GM21360 (cell line): Measurements from ENCODE around the gene RNF17.

Source experiments
- ATAC-seq: cut with Tn5 transposase; IDR thresholded peaks from one replicate; pipeline ENCODE4 v1.9.1; 2021; ENCODE audit warnings: mild to moderate bottlenecking, moderate library complexity; ENCODE audit not compliant: unreplicated experiment

Gene RNF17

DNA sequence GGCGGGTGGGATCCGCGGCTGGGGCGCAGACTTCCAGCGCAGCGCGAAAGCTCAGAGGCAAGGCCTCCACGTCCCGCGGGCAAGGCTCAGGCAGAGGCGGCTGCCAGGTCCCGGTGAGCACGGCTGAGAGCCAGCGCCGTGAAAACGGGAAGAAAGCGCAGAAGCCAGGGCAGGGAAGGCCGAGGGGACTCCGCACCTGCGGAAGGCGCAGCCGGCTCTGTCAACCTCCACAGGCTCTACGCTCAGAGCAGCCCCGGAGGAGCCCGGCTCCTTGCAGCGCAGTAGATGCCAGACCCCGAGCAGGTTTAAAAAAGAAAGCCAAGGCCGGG is 131.0 kb downstream of the RNF17 start:
- ATAC-seq = no peak

DNA sequence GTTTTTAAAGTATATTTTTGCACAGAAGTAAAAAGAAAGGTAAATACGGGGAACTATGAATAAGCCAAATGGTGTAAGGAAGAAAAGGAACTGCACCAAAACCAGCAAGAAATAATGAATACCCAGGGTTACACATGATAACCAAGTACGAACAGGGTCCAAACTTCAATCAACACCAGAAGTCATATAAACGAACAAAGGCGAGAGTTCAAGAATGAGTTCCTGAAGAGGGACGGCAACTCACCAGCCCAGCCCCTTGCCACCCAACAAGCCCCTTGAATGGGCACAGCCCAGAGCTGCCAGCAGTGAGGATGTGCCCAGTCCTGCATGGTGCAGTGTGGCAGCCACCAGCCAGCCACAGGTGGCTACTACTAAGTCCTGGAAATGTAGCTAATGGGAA is 132.1 kb downstream of the RNF17 start:
- ATAC-seq = no peak

DNA sequence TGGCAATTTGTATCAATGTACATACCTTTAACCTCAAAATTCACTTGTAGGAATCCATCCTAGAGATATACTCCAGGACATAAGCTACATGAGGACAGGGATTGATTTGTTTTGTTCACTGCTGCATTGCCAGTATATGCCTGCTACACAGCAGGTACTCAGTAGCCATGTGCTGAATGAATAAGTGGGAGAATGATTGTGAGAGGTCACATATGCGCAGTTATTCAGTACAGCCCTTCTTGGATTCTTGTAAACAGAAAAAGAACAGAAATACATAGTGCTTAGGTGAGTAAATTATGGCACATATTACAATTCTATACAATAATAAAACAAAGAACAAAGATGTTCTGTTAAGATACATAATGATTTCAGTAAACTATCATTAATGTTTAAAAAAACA is 133.3 kb downstream of the RNF17 start:
- no peak for ATAC-seq

DNA sequence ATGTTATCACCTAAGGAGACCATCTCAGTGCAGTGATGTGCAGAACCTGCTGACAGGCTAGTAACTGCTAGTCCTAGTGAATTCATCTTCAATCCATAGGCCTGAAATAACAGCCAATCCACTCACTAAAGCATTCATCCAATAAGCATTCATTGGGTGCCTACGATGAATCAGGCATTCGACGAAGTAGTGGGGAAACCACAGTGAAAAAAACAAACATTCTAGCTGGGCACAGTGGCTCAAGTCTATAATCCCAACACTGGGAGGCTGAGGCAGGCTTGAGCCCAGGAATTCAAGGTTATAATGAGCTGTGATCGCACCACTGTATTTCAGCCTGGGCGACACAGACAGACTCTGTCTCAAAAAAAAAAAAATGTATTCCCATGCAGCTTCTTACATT is 135.6 kb downstream of the RNF17 start:
- ATAC-seq = no peak

DNA sequence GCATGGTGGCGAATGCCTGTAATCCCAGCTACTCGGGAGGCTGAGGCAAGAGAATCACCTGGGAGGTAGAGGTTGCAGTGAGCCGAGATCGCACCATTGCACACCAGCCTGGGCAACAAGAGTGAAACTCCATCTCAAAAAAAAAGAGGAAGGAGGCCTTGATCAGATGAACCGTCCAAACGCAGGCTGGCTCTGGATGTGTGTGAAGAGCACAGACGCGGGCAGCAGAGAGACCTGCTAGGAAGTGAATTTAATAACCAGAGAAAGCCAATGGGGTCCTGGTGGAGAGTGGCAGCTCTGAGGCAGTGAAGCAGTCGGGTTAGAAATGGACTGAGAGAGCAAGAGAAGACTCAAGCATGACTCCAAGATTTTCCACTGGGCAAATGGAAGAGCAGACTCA is 136.5 kb downstream of the RNF17 start:
- no peak for ATAC-seq

DNA sequence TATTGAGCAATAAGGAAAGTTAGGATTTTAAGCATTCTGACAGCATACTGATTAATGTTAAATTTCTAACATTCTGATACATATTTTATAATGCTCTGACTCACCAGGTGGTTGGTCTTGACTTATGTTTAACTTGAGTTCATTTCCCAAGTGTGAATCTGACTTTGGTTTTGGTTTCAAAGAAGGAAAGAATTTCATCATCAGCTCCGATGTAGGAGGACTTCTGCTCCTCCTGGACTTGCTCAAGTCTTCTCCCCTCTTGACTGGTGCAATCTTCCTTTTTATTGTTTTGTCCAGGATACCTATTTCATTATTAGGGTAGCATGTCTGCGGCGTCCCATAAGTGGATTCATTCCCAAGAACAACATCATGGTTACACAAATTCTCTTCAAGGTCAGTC is 141.3 kb downstream of the RNF17 start:
- no peak for ATAC-seq

DNA sequence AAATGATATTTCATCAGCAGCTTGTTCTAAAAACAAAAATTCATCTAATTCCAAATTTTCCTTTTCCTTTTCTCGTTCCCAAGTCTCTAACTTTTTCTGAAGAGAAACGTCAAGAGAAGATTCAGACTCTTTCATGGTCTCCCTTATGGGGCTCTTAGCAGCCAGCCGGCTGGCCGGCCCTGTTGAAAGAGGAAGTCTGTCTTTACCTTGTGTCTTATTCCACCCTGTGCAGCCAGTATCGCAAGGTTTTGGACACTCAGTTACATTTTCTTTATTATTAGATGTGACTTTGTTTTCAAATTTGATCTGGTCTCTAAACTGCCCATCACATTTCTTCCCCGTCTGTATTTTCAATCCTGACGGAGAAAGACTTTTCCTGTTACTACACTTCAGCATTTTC is 142.3 kb downstream of the RNF17 start:
- ATAC-seq = no peak

DNA sequence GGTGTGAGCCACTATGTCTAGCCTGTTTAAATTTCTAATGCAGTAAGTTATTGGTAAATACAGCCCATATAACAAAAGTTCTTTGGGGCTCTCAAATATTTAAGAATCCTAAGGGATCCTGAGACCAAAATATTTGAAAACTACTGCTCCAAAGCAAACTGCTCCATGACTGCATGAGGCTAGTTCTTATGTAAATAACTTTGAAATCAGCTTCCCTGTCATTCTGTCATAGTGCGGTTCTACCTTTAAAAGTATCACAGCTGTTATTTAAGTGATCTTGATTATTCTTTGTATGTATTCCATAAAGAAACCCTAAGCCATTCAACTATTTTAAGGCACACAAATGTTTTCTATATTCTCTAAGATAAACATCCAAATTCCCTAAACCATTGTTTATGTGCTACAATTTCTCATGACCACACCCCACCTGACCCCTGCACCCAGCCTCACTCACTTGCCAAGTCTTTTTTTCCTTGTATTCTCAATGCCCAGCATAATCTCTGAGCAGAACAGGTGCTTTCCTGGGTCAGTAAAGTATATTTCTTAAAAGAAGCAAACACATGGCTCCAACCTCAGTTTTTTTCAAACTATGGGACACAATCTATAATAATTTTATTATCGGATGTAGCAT is 146.6 kb downstream of the RNF17 start:
- ATAC-seq = no peak

DNA sequence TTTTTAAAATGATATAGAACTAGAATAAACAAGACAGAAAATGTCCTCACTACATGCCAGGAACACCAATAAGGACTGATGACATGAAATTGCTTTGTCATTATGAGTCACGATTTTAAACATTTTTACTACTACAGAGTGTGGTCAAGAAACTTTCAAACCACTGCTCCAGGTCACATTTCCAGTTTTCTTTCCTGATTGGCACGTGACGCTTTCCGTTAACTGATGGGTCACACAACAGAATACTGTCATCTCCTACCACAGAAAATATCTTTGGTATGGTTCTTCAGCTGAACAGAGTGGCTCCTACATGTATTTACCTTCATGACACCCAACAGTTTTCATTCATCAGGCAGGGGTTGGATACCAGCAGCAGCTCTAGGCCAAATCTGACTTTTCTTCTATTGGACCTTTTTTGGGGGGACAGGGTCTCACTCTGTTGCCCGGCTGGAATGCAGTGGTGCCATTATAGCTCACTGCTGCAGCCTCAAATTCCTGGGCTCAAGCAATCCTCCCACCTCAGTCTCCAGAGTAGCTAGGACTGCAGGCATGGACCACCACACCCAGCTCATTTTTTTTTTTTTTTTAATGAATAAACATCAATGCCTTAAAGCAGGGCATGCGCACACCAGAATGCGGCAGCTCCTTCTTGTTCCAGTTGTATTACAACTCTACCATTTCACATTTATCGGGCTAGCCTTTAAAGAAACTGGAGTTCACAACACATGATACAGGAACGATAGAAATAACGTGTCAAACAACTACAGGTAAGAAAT is 147.4 kb downstream of the RNF17 start:
- ATAC-seq = no peak

DNA sequence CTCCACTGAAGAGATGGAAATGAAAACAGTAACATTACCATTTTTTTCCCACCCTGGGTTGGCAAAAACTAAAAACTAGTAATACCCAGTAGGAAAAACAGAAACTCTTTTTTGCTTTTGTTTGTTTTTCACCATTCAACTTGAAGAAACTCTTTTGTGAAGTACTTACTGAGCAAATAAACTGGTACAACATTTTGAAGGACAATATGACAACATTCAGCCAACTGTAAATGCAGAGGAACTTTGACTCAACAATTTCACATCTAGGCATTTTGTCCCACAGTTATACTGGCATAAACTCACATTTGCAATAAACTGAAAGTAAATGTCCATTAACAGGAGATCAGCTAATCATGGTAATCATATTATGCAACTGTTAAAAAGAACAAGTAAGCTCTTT is 152.5 kb downstream of the RNF17 start:
- no peak for ATAC-seq

DNA sequence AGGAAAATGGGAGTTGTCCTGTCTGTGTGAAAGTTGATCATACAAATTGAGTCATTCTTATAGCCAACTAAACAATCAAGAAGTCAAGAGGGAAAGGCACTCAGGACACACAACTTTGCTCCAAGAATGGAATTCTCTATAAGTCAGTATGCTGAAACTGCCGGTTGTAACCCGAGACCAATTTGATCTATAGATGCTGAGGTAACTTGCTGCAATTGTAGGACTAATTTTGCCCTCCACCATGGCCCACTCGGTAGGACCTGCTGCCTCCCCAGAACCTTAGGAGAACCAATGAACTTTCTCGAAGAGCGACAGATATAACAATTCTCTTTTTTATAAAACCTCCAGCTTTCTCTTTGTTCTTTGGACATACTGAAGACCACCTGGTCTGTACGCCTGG is 157.0 kb downstream of the RNF17 start:
- no peak for ATAC-seq

DNA sequence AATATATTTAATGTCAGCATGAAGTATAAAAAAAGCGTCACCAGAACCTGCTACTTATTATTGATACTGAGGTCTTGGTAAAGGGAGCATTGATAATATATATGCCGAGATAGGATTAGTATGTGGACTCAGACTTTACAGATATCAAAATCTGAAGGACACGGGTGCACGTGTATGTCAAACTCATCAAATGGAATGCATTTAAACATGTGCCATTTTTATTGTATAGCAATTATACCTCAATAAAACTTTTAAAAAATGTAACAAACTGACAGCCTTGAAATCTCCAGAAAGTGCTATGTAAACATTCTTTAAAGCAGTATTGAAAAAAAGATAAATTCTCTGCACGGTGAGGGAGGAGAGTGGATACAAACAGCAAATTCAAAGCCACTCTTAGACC is 157.9 kb downstream of the RNF17 start:
- no peak for ATAC-seq

DNA sequence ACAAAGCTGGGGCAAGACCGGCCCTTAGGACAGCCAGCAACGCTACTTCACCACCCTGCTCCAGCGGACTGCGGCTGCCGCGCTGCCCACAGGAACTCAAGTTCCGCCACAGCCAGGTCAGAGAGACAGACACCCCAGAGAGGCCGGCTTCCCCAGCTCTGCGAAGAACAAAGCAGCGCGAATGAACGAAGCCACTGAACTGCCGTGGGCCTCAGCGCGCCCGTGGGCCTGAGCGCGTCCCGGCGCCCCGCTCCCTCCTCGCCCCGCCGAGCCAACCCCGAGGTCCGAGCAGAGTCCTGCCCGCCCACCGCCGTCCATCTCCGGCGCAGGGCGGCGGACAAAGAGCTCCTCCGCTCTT is 158.4 kb downstream of the RNF17 start:
- peak; percentile 30 for ATAC-seq

DNA sequence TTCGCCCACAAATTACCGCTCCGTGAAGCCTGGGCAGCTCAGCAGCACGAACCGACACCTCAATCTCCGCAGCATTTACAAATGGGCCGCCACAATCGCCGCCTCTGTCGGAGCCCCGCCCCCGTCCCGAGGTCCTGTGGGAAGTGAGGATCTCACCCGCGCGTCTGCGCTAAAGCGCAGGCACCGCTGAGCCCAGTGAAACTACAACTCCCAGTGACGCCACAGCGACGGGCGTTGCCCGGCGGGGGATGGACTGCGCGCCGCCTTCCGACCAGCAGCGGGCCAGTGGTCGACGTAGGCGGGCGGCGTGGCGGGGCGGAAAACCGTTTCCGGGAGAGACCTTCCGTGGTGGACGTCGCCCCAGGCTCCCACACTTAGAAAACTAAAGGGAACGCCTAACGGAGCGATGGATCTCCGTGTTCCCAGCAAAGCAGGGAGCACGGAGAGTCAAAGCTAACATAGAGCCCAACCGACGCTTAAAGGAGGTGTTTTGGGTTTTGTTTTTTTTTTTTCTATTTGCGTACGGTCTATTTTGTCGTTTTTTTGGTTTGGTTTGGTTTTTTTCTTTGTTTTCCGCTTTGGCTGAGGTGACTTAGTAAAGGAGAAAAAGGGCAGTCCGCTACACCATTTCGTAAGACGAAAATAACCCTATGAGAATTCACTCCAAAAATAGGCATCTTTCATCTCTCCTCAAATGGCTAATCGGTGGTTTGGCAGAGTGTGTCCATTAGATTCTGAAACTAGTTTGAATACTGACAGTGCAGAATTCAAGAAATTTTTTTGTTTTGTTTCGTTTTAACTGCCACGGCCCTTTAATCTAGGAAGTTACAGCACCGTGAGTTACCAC is 159.0 kb downstream of the RNF17 start:
- peak; percentile 91 for ATAC-seq

DNA sequence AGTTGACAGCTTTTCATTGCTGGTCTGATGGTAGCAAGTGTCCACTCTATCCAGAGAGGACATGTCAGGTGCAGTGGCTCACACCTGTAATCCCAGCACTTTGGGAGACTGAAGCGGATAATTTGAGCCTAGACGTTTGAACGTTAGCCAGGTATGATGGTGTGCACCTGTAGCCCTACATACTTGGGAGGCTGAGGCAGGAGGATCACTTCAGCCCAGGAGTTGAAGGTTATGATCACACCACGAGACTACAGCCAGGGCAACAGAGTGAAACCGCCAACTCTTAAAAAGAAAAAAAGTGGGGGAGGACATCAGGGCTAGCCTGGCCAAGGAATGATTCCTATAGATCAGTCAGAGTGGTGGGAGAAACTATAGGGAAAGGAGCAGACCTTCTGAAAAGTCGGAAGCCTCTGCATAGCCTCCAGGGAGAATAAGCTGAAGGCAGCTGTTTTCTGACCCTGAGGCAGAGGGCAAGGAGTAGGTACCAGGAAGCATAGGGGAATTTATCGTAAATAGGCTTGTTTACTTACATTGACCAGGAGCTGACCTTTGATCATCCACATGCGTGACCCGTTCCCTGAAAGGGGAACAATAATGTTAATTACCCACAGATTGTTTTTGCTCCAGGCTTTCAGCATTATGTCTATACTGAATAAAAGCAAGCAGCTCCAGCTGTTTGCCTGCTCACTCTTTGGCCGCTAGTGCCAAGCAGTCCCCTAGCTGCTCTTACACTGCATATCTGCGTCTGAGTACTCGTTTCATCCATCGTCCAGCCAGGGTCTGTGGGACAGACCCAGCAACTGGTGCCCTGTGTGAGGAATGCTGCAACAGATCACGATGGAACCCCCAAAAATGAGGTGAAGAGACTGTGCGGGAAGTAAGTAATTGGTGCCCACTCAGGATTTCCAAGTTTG is 161.6 kb downstream of the RNF17 start:
- no peak for ATAC-seq

DNA sequence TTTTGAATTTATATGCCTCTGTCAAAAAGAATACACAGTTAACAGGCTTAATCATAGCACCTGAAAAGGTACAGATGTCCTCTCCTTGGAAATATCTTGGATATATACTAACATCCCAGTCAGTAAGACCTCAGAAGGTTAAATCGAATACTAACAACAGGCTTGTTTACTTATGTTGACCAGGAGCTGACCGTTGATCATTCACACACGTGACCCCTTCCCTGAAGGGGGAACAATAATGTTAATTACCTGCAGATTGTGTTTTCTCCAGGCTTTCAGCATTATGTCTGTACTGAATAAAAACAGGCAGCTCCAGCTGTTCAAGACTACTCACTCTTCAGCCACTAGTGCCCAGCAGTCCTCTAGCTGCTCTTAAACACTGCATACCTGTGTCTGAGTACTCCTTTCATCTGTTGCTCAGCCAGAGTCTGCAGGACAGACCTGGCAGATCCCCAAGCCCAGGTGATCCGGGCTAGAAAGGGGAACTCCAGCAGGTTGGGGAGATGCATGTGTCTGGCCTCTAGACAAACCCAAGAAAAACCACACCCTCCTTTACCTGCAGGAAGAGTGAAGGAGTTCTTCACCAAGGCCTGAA is 163.9 kb downstream of the RNF17 start:
- no peak for ATAC-seq

DNA sequence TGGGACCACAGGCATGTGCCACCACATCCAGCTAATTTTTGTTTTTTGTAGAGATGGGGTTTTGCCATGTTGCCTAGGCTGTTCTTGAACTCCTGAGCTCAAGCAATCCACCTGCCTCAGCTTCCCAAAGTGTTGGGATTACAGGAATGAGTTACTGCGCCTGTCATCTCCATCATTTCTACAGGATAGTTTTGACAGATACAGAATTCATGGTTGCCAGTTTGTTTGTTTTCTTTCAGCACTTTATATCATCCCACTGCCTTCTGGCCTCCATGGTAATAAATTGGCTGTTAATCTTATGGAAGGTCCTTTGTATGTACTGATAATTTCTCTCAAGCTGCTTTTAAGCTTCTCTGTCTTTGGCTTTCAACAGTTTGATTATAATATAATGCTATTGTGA is 165.2 kb downstream of the RNF17 start:
- no peak for ATAC-seq
